ENCODE results near the gene RIMKLA.

Gene RIMKLA

GRCh38 chr1:42364542-42364941 is 16.1 kb upstream of the RIMKLA start:
- Histone ChIP-seq H3F3A (ENCODE audit: control insufficient read depth, insufficient read depth) (no peaks in the 10 kb centered on the region), H3K4me2 (ENCODE audit: low read length) (no peak overlapping the region), H3K79me2 (ENCODE audit: control insufficient read depth, low read length) (no peaks in the 10 kb centered on the region), H3K4me3 (ENCODE audit: low read length) (no peak overlapping the region), H3K27ac (ENCODE audit: low read depth, low read length) (no peak overlapping the region), H4K20me1 (ENCODE audit: control insufficient read depth, insufficient read depth, low read depth, low read length) (no peaks in the 10 kb centered on the region), H3K9me3 (ENCODE audit: control insufficient read depth, insufficient read depth, low read length) (no peaks in the 10 kb centered on the region), H3K27me3 (ENCODE audit: control insufficient read depth, low read length) (peaks cover 10% of the 10 kb centered on the region; the same call in 1 of the 2 replicates), H3K36me3 (ENCODE audit: control insufficient read depth, low read length) (no peaks in the 10 kb centered on the region), H3K4me1 (ENCODE audit: control insufficient read depth, low read length) (no peaks in the 10 kb centered on the region), H3K9me2 (replicated peaks; ENCODE audit: control insufficient read depth, low read length) (no peaks in the 10 kb centered on the region; the same call in 1 of the 2 replicates)
- TF ChIP-seq EZH2phosphoT487 (IDR thresholded peaks at IDR 0.05; ENCODE audit: borderline replicate concordance, low read length) (no peak), CTCF (IDR thresholded peaks at IDR 0.05; ENCODE audit: low read depth, low read length, poor library complexity, severe bottlenecking) (no peak)

GRCh38 chr1:42365118-42365517 is 15.5 kb upstream of the RIMKLA start:
- Histone ChIP-seq H3K4me2 (ENCODE audit: low read length) (no peak overlapping the region), H3K9me3 (ENCODE audit: control insufficient read depth, insufficient read depth, low read length) (no peaks in the 10 kb centered on the region), H3K9me2 (replicated peaks; ENCODE audit: control insufficient read depth, low read length) (no peaks in the 10 kb centered on the region; the same call in 1 of the 2 replicates), H3F3A (ENCODE audit: control insufficient read depth, insufficient read depth) (no peaks in the 10 kb centered on the region), H3K36me3 (ENCODE audit: control insufficient read depth, low read length) (no peaks in the 10 kb centered on the region), H3K27me3 (ENCODE audit: control insufficient read depth, low read length) (peaks cover 8% of the 10 kb centered on the region), H4K20me1 (ENCODE audit: control insufficient read depth, insufficient read depth, low read depth, low read length) (no peaks in the 10 kb centered on the region), H3K79me2 (ENCODE audit: control insufficient read depth, low read length) (no peaks in the 10 kb centered on the region), H3K4me3 (ENCODE audit: low read length) (no peak overlapping the region), H3K4me1 (ENCODE audit: control insufficient read depth, low read length) (no peaks in the 10 kb centered on the region), H3K27ac (ENCODE audit: low read depth, low read length) (no peak overlapping the region)
- TF ChIP-seq EZH2phosphoT487 (IDR thresholded peaks at IDR 0.05; ENCODE audit: borderline replicate concordance, low read length): no peak
- TF ChIP-seq CTCF (IDR thresholded peaks at IDR 0.05; ENCODE audit: low read depth, low read length, poor library complexity, severe bottlenecking): no peak

GRCh38 chr1:42368096-42368795 is 12.3 kb upstream of the RIMKLA start:
- Histone ChIP-seq H3K4me3 (ENCODE audit: low read length) (no peak overlapping the region), H3K4me2 (ENCODE audit: low read length) (no peak overlapping the region), H4K20me1 (ENCODE audit: control insufficient read depth, insufficient read depth, low read depth, low read length) (no peaks in the 10 kb centered on the region), H3K9me2 (replicated peaks; ENCODE audit: control insufficient read depth, low read length) (no peaks in the 10 kb centered on the region; the same call in 1 of the 2 replicates), H3K27me3 (ENCODE audit: control insufficient read depth, low read length) (peaks cover 10% of the 10 kb centered on the region), H3K9me3 (ENCODE audit: control insufficient read depth, insufficient read depth, low read length) (no peaks in the 10 kb centered on the region), H3K36me3 (ENCODE audit: control insufficient read depth, low read length) (no peaks in the 10 kb centered on the region), H3K27ac (ENCODE audit: low read depth, low read length) (no peak overlapping the region), H3F3A (ENCODE audit: control insufficient read depth, insufficient read depth) (no peaks in the 10 kb centered on the region), H3K4me1 (ENCODE audit: control insufficient read depth, low read length) (no peaks in the 10 kb centered on the region), H3K79me2 (ENCODE audit: control insufficient read depth, low read length) (no peaks in the 10 kb centered on the region)
- no peak for TF ChIP-seq CTCF (IDR thresholded peaks at IDR 0.05; ENCODE audit: low read depth, low read length, poor library complexity, severe bottlenecking)
- no peak for TF ChIP-seq EZH2phosphoT487 (IDR thresholded peaks at IDR 0.05; ENCODE audit: borderline replicate concordance, low read length)
